Liver (tissue), 3 donors: ENCODE data around the gene DIO1.

Source experiments
- CTCF ChIP-seq: fragments of 150-350 bp; IDR thresholded peaks from 2 replicates; pipeline ENCODE4 v1.5.1; 2017; ENCODE audit warnings: improper control_type of control experiment, low read depth, low read length; ENCODE audit not compliant: missing input control
- HNF4A ChIP-seq, 2 donors: conservative IDR thresholded peaks; 2 replicates each; pipeline ENCODE4 v1.6.1; 2016; ENCODE audit warnings: antibody characterized with exemption in 2 of 2, mild to moderate bottlenecking in 2 of 2
- HNF4G ChIP-seq: IDR thresholded peaks from 2 replicates; pipeline ENCODE4 v1.6.1; 2016; ENCODE audit warnings: antibody characterized with exemption
- MAX ChIP-seq: IDR thresholded peaks from 2 replicates; pipeline ENCODE4 v1.6.1; 2016; ENCODE audit warnings: antibody characterized with exemption
- NR2F2 ChIP-seq: IDR thresholded peaks from 2 replicates; pipeline ENCODE4 v1.6.1; 2016; ENCODE audit warnings: antibody characterized with exemption
- REST ChIP-seq: IDR thresholded peaks from 2 replicates; pipeline ENCODE4 v1.6.1; 2016; ENCODE audit warnings: antibody characterized with exemption, mild to moderate bottlenecking
- RXRA ChIP-seq, 2 donors: IDR thresholded peaks; 2 replicates each; pipeline ENCODE4 v1.6.1; 2017 to 2018; ENCODE audit warnings: antibody characterized with exemption in 2 of 2, mild to moderate bottlenecking in 1 of 2
- SP1 ChIP-seq: IDR thresholded peaks from 2 replicates; pipeline ENCODE4 v1.6.1; 2018; ENCODE audit warnings: antibody characterized with exemption, mild to moderate bottlenecking
- TAF1 ChIP-seq: conservative IDR thresholded peaks from 2 replicates; pipeline ENCODE4 v1.6.1; 2016; ENCODE audit warnings: antibody characterized with exemption, mild to moderate bottlenecking
- YY1 ChIP-seq: IDR thresholded peaks from 2 replicates; pipeline ENCODE4 v1.6.1; 2016; ENCODE audit warnings: antibody characterized with exemption, mild to moderate bottlenecking
- ZBTB33 ChIP-seq: IDR thresholded peaks from 2 replicates; pipeline ENCODE4 v1.6.1; 2016; ENCODE audit warnings: antibody characterized with exemption
- donor health status: healthy.
- donor health status: healthy.

- TF ChIP-seq CTCF (no peak), HNF4G (no peak), RXRA (IDR thresholded peaks at IDR 0.05) (no peak), REST (no peak), ZBTB33 (no peak), SP1 (no peak), YY1 (no peak), TAF1 (no peak), HNF4A (conservative IDR thresholded peaks at IDR 0.05) (no peak), MAX (no peak), NR2F2 (no peak)
These were observed 35.4 kb downstream of the DIO1 start for GRCh38 chr1:53929246-53929960.
